ENCODE results near the gene HS6ST1.

DNA sequence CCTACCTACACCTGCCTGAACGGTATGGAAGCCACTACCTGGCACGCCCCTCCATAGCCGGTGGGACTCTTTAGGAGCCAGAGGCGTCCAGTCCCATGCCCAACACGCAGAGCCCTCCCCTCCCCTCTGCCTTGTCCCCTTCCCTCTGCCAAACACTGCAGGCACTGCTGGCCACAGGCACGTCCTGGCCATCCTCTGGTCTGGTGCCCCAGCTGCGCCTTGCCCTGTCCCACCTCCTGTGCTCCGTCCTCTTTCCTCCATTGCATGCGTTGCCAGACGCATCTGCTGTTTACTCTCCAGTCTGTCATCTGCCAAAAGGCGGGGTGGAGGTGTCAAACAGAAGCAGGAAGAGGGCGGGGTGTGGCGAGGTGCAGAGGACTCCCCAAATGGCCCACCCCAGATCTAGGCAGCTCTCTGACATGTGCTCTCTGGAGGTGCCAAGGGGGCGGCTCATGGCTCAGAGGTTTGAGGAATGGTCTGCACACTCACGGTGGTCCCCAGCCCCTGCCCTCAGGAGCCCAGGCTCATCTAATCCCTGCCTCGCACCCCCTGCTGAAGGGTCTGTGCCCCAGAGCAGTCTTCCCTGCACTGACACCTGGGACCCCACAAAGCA is 45.1 kb downstream of the HS6ST1 start:
- TF ChIP-seq, protein P1, sequence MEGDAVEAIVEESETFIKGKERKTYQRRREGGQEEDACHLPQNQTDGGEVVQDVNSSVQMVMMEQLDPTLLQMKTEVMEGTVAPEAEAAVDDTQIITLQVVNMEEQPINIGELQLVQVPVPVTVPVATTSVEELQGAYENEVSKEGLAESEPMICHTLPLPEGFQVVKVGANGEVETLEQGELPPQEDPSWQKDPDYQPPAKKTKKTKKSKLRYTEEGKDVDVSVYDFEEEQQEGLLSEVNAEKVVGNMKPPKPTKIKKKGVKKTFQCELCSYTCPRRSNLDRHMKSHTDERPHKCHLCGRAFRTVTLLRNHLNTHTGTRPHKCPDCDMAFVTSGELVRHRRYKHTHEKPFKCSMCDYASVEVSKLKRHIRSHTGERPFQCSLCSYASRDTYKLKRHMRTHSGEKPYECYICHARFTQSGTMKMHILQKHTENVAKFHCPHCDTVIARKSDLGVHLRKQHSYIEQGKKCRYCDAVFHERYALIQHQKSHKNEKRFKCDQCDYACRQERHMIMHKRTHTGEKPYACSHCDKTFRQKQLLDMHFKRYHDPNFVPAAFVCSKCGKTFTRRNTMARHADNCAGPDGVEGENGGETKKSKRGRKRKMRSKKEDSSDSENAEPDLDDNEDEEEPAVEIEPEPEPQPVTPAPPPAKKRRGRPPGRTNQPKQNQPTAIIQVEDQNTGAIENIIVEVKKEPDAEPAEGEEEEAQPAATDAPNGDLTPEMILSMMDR (IDR thresholded peaks at IDR 0.05) = no peak
- TF ChIP-seq POLR2A (IDR thresholded peaks at IDR 0.05) = no peak

Measured in right lobe of liver (tissue), 4 donors.